ENCODE data around the gene RHOH. TPM values are rescaled to one million over a fixed set of nuclear protein-coding genes. Genes with fewer than 3 reads are reported as not detected.

The RHOH gene
- total RNA-seq, 1 experiment from 2014 or later, result not detected

DNA sequence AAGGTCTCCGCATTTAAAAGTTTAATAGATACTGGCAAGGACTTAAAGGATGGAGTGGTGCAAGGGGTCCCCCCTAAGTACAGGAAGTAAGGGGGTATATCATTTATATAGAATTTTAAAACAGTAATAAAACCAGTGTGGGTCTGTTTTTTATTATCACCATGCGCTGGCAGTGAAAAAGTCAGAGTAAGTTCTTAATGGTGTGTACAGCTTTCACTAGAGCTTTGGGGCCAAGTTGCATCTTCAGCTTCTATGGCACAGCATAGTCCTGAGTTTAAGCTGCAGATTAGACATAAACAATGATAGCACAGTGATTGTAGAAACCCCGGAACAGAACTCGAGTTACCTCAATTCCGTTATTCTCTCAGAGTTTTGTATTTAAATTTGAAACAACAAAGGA, 27.6 kb downstream of the RHOH start:
- H3F3A ChIP-seq (ENCODE audit: insufficient read depth, low read depth), result no peaks in the 10 kb centered on the region
- DNase-seq, result no peak
- H2AFZ ChIP-seq, result no peak overlapping the region
- TF ChIP-seq, protein P1, sequence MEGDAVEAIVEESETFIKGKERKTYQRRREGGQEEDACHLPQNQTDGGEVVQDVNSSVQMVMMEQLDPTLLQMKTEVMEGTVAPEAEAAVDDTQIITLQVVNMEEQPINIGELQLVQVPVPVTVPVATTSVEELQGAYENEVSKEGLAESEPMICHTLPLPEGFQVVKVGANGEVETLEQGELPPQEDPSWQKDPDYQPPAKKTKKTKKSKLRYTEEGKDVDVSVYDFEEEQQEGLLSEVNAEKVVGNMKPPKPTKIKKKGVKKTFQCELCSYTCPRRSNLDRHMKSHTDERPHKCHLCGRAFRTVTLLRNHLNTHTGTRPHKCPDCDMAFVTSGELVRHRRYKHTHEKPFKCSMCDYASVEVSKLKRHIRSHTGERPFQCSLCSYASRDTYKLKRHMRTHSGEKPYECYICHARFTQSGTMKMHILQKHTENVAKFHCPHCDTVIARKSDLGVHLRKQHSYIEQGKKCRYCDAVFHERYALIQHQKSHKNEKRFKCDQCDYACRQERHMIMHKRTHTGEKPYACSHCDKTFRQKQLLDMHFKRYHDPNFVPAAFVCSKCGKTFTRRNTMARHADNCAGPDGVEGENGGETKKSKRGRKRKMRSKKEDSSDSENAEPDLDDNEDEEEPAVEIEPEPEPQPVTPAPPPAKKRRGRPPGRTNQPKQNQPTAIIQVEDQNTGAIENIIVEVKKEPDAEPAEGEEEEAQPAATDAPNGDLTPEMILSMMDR (conservative IDR thresholded peaks at IDR 0.05), result no peak
- TF ChIP-seq EZH2 (IDR thresholded peaks at IDR 0.05; ENCODE audit: low read depth), result no peak
- H3K4me1 ChIP-seq (replicated peaks; ENCODE audit: insufficient read depth), result no peaks in the 10 kb centered on the region
- H3K27ac ChIP-seq, result no peak overlapping the region
- no peaks in the 10 kb centered on the region for H3K9me2 ChIP-seq (ENCODE audit: insufficient read depth)
- intact Hi-C loops (cut with micrococcal nuclease; ENCODE audit: unreplicated experiment), result no loop called here
- no peaks in the 10 kb centered on the region for H3K9me3 ChIP-seq (ENCODE audit: insufficient read depth, low read depth)
- H3K27me3 ChIP-seq (ENCODE audit: insufficient read depth, low read depth), result no peaks in the 10 kb centered on the region
- no peaks in the 10 kb centered on the region for H3K36me3 ChIP-seq (ENCODE audit: low read depth)
- ChIA-PET CTCF (no interaction called here), POLR2A (ENCODE audit: unreplicated experiment) (no interaction called here)
- no peak overlapping the region for H3K4me2 ChIP-seq
- H3K79me2 ChIP-seq (ENCODE audit: low read depth), result no peaks in the 10 kb centered on the region
- H3K4me3 ChIP-seq, result no peak overlapping the region
- no peaks in the 10 kb centered on the region for H4K20me1 ChIP-seq (ENCODE audit: insufficient read depth)
- BruUV-seq (replicated peaks), result no TSS peak

DNA sequence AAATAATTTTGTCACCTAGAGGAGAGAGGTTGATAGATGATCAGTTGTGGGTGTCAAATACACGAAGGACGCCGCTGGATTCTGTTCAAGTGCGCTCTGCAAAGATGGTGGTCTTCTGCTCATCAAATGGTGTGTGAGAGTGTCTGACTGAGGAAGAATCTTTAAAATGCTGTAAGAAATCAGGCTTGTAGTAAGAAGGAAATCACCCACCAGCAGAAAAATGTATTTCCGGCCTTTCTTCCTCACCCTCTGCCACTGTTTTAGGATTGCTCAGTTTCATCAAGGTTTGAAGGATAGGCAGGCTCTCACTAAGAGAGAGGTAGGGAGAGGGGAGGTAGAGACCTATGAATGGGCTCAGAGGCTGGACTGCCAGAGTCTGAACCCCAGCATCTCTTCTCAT, 28.7 kb downstream of the RHOH start:
- Histone ChIP-seq H3K27ac (no peak overlapping the region), H3K4me3 (no peak overlapping the region), H2AFZ (no peak overlapping the region), H4K20me1 (ENCODE audit: insufficient read depth) (no peaks in the 10 kb centered on the region), H3K27me3 (ENCODE audit: insufficient read depth, low read depth) (no peaks in the 10 kb centered on the region), H3F3A (ENCODE audit: insufficient read depth, low read depth) (no peaks in the 10 kb centered on the region), H3K4me1 (replicated peaks; ENCODE audit: insufficient read depth) (no peaks in the 10 kb centered on the region), H3K9me3 (ENCODE audit: insufficient read depth, low read depth) (no peaks in the 10 kb centered on the region), H3K4me2 (no peak overlapping the region), H3K79me2 (ENCODE audit: low read depth) (no peaks in the 10 kb centered on the region), H3K9me2 (ENCODE audit: insufficient read depth) (no peaks in the 10 kb centered on the region), H3K36me3 (ENCODE audit: low read depth) (no peaks in the 10 kb centered on the region)
- DNase-seq, result no peak
- ChIA-PET CTCF (interaction anchor here (1.0 kb wide), 1 partner anchor 84 kb away, joined by 4 read pairs; no protein-coding TSS in a partner anchor), POLR2A (ENCODE audit: unreplicated experiment) (no interaction called here)
- TF ChIP-seq, protein P1 (conservative IDR thresholded peaks at IDR 0.05), result no peak
- no peak for TF ChIP-seq EZH2 (IDR thresholded peaks at IDR 0.05; ENCODE audit: low read depth)
- intact Hi-C loops (cut with micrococcal nuclease; ENCODE audit: unreplicated experiment), result no loop called here
- BruUV-seq (replicated peaks), result no TSS peak

DNA sequence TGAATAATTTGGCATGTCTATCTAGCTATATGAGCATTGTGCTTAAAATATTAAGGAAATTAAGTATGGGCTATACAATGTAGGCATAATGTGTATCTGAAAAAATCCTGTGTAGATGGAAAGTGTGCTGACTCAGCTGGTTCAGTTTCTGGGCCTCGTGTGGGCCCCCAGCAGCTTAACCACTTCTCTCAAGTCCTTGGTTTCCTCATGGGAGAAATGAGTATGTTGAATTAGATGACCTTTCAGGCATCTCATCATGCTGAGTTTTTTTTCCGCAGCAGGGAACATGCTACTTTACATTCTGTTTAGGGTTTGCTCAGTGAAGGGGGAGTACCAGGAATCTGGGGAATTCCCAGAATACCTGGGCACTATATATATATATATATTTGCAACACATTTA, 30.5 kb downstream of the RHOH start:
- Histone ChIP-seq H3K4me1 (replicated peaks; ENCODE audit: insufficient read depth) (no peaks in the 10 kb centered on the region), H3K27ac (no peak overlapping the region), H3K4me2 (no peak overlapping the region), H3K79me2 (ENCODE audit: low read depth) (no peaks in the 10 kb centered on the region), H3K36me3 (ENCODE audit: low read depth) (no peaks in the 10 kb centered on the region), H3K27me3 (ENCODE audit: insufficient read depth, low read depth) (no peaks in the 10 kb centered on the region), H3K4me3 (no peak overlapping the region), H2AFZ (no peak overlapping the region), H3F3A (ENCODE audit: insufficient read depth, low read depth) (no peaks in the 10 kb centered on the region), H4K20me1 (ENCODE audit: insufficient read depth) (no peaks in the 10 kb centered on the region), H3K9me2 (ENCODE audit: insufficient read depth) (no peaks in the 10 kb centered on the region), H3K9me3 (ENCODE audit: insufficient read depth, low read depth) (no peaks in the 10 kb centered on the region)
- intact Hi-C loops (cut with micrococcal nuclease; ENCODE audit: unreplicated experiment), result no loop called here
- ChIA-PET CTCF (no interaction called here), POLR2A (ENCODE audit: unreplicated experiment) (no interaction called here)
- TF ChIP-seq, protein P1 (conservative IDR thresholded peaks at IDR 0.05), result no peak
- no peak for TF ChIP-seq EZH2 (IDR thresholded peaks at IDR 0.05; ENCODE audit: low read depth)
- no TSS peak for BruUV-seq (replicated peaks)
- DNase-seq, result no peak

Data from PC-9 (cell line).